ENCODE results near the gene IYD. TPM values are rescaled to one million over a fixed set of nuclear protein-coding genes. Genes with fewer than 3 reads are reported as not detected.

Gene IYD
- polyA plus RNA-seq, 1 of the 3 experiments (the other 2 are of a cell fraction): not detected

GRCh38 chr6:150420926-150421325, 52.1 kb downstream of the IYD start:
- Histone ChIP-seq H3K4me3 (ENCODE audit: low read depth in 2 of 2, low read length in 1 of 2) (no peak overlapping the region), H3F3A (replicated peaks; ENCODE audit: insufficient read depth) (peaks cover 3% of the 10 kb centered on the region), H2AFZ (ENCODE audit: low read depth) (no peak overlapping the region), H3K36me3 (replicated peaks in 1 of 2; ENCODE audit: control insufficient read depth in 1 of 2, insufficient read depth in 2 of 2, low read length in 1 of 2) (no peaks in the 10 kb centered on the region), H3K79me2 (ENCODE audit: insufficient read depth) (no peaks in the 10 kb centered on the region), H3K27ac (ENCODE audit: low read depth in 2 of 2, low read length in 1 of 2) (no peak overlapping the region), H3K27me3 (ENCODE audit: insufficient read depth) (no peaks in the 10 kb centered on the region; the same call in 1 of the 2 replicates), H3K9me2 (no peaks in the 10 kb centered on the region), H3K4me1 (ENCODE audit: control insufficient read depth in 1 of 2, insufficient read depth in 2 of 2, low read depth in 1 of 2, low read length in 1 of 2) (no peaks in the 10 kb centered on the region; a peak in 2 of 4 replicates), H3K9me3 (no peaks in the 10 kb centered on the region), H4K20me1 (ENCODE audit: insufficient read depth) (no peaks in the 10 kb centered on the region), H3K4me2 (no peak overlapping the region), H3K9ac (no peak overlapping the region)
- DNase-seq: no peak
- ChIA-PET CTCF (interaction anchor here (4.9 kb wide), 1 partner anchor 396 kb away, joined by 76 read pairs; no protein-coding TSS in a partner anchor), POLR2A (no interaction called here)
- WGBS (ENCODE audit: low lambda C conversion rate): 8% methylated on average over 3 of the region's 3 CpGs
- no peak for TF ChIP-seq FOSL2 (IDR thresholded peaks at IDR 0.05; ENCODE audit: borderline replicate concordance, low read depth)
- TF ChIP-seq RCOR1 (IDR thresholded peaks at IDR 0.05; ENCODE audit: low read length): no peak
- no peak for TF ChIP-seq GABPA (IDR thresholded peaks at IDR 0.05; ENCODE audit: low read depth)
- no peak for TF ChIP-seq RAD21 (IDR thresholded peaks at IDR 0.05; ENCODE audit: low read length)
- TF ChIP-seq TEAD4 (IDR thresholded peaks at IDR 0.05; ENCODE audit: borderline replicate concordance, insufficient read depth): no peak
- TF ChIP-seq, protein P1, sequence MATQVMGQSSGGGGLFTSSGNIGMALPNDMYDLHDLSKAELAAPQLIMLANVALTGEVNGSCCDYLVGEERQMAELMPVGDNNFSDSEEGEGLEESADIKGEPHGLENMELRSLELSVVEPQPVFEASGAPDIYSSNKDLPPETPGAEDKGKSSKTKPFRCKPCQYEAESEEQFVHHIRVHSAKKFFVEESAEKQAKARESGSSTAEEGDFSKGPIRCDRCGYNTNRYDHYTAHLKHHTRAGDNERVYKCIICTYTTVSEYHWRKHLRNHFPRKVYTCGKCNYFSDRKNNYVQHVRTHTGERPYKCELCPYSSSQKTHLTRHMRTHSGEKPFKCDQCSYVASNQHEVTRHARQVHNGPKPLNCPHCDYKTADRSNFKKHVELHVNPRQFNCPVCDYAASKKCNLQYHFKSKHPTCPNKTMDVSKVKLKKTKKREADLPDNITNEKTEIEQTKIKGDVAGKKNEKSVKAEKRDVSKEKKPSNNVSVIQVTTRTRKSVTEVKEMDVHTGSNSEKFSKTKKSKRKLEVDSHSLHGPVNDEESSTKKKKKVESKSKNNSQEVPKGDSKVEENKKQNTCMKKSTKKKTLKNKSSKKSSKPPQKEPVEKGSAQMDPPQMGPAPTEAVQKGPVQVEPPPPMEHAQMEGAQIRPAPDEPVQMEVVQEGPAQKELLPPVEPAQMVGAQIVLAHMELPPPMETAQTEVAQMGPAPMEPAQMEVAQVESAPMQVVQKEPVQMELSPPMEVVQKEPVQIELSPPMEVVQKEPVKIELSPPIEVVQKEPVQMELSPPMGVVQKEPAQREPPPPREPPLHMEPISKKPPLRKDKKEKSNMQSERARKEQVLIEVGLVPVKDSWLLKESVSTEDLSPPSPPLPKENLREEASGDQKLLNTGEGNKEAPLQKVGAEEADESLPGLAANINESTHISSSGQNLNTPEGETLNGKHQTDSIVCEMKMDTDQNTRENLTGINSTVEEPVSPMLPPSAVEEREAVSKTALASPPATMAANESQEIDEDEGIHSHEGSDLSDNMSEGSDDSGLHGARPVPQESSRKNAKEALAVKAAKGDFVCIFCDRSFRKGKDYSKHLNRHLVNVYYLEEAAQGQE (IDR thresholded peaks at IDR 0.05; ENCODE audit: low read depth, low read length): no peak
- no peak for TF ChIP-seq USF1 (IDR thresholded peaks at IDR 0.05; ENCODE audit: borderline replicate concordance, low read depth)
- no peak for TF ChIP-seq ZBTB33 (IDR thresholded peaks at IDR 0.05; ENCODE audit: borderline replicate concordance, low read depth)
- no peak for TF ChIP-seq USF2 (IDR thresholded peaks at IDR 0.05; ENCODE audit: borderline replicate concordance, low read depth, low read length)
- TF ChIP-seq GATA2 (CRISPR knock-in tag; IDR thresholded peaks at IDR 0.05): no peak
- no peak for TF ChIP-seq SMC3 (IDR thresholded peaks at IDR 0.05; ENCODE audit: low read depth, low read length)
- no peak for TF ChIP-seq FOXM1 (IDR thresholded peaks at IDR 0.05; ENCODE audit: low read depth)
- TF ChIP-seq JUND (IDR thresholded peaks at IDR 0.05): no peak
- TF ChIP-seq MXI1 (IDR thresholded peaks at IDR 0.05; ENCODE audit: low read depth, low read length): no peak
- no peak for TF ChIP-seq EP300 (IDR thresholded peaks at IDR 0.05; ENCODE audit: borderline replicate concordance in 1 of 2, low read depth in 1 of 2, low read length in 1 of 2)
- no peak for TF ChIP-seq PBX3 (IDR thresholded peaks at IDR 0.05)
- TF ChIP-seq CHD2 (IDR thresholded peaks at IDR 0.05; ENCODE audit: low read length, partially characterized antibody): no peak
- TF ChIP-seq POLR2AphosphoS5 (IDR thresholded peaks at IDR 0.05; ENCODE audit: low read depth, low read length): no peak
- no peak for TF ChIP-seq MEF2A (IDR thresholded peaks at IDR 0.05; ENCODE audit: borderline replicate concordance, low read depth)
